Activated gamma-delta T cell treated with anti-CD3 and anti-CD28 coated beads, Interleukin-2, amount 50 U/mL, for 16 hours (primary cell): ENCODE results near the gene PIP5K1C.
"Not testable (repeated sequence)": the region's sequence is repeated elsewhere in the genome, so short reads cannot be mapped to it uniquely, and the experiment has no call there.

ENCODE experiments used
- DNase-seq: peaks from one replicate; pipeline ENCODE4 v3.0.0-alpha.2; 2020; ENCODE audit warnings: low read depth

PIP5K1C gene

GRCh38 chr19:3673506-3674439, 26.5 kb downstream of the PIP5K1C start:
- no peak for DNase-seq

- no peak for DNase-seq
These were observed 27.3 kb downstream of the PIP5K1C start for GRCh38 chr19:3672993-3673392.

DNA sequence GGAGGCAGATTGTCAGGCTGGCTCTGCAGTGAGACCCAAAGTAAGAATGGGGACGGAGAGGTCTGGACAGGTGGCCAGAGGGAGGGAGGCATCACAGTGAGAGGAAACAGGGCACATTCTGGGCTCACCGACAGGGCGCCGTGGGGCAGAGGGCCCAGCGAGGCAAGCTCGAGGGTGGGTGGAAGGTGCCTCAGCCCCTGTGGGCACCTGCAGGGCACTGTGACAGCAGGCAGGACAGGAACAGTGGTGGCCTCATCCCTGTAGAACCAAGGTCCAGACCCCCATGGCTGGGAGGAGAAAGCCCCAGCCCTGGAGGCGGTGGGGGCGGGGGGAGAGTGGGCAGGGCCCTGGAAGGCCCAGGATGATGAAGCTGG, 27.7 kb downstream of the PIP5K1C start:
- no peak for DNase-seq

DNA sequence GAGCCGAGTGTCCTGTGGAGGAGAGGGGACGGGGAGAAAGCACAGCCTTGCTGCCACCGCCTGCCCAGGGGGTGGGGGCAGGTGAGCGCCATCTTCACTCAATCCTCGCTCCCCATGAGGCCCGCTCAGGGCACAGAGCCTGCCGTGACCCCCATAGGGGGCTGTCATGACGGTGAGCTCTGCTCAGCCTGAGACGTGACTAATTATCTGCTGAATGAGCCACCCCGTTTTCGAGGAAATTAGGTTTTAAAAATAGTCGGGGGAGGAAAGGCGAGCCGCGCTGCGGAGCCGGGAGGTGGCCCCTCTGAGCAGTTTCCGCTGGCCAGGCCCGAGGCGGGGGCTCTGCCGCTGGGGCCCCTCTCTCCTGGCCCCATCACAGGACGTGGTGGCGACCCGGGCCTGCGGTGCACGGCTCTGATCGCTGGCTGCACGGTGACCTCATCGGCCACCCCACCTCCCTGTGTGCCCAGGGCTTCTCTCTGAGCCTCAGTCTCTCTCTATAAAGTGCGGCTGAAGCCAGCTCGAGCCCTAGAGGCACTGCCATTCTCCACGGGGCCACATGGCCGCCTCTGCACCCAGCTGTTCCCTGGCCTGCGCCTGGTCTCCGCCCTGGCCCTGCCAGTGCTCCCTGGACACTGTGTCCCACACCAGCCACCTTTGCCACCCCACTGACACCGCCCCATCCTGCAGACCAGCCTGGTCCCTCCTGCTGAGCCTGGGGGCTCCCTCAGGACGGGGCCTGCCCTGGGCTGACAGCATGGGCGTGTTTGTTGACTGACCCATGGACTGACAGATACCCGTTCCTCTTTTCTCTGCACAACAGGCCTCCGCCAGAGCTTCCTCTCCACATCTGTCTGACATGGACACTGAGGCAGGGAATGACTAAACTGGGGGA, 28.3 kb downstream of the PIP5K1C start:
- peak; percentile 8 for DNase-seq

GRCh38 chr19:3670796-3671679, 29.2 kb downstream of the PIP5K1C start:
- DNase-seq: peak; percentile 35

DNA sequence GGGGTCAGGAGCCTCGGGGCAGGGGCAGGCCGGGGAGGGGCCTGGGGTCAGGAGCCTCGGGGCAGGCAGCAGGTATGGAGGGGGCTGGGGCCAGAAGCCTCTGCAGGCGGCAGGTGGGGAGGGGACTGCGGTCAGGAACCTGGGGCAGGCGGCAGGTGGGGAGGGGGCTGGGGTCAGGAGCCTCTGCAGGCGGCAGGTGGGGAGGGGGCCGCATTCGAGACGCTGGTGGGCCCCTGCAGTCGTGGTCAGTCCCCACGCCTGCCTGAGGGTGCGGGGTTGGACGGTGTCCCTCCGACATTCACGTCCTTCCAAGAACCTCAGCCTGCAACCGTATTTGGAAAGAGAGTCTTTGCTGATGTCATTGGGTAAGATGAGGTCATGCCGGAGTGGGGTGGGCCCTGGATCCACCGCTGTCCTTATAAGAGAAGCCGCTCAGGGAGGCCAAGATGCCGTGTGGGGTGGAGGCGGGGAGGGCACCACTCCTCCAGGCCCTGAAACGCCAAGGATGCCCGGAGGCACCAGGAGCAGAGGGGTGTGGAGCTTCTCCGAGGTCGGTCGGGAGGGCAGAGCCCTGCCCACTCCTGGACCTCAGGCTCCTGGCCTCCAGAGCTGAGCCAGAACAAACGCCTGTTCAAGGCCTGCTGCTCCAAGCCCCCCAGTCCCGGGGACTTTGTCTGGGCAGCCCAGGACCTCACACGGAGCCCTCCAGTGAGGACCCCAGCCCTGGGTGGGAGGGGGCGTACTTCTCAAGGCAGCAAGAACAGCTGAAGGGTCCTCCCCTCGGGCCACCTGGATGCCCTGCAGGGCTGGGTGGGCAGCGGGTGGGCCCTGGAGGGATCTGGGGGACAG, 30.1 kb downstream of the PIP5K1C start:
- no peak for DNase-seq

- no peak for DNase-seq
These were observed 31.0 kb downstream of the PIP5K1C start for GRCh38 chr19:3669082-3669946.

GRCh38 chr19:3668331-3669081, 31.8 kb downstream of the PIP5K1C start:
- no peak for DNase-seq

- no peak for DNase-seq
These were observed 32.5 kb downstream of the PIP5K1C start for GRCh38 chr19:3667766-3668165.

DNA sequence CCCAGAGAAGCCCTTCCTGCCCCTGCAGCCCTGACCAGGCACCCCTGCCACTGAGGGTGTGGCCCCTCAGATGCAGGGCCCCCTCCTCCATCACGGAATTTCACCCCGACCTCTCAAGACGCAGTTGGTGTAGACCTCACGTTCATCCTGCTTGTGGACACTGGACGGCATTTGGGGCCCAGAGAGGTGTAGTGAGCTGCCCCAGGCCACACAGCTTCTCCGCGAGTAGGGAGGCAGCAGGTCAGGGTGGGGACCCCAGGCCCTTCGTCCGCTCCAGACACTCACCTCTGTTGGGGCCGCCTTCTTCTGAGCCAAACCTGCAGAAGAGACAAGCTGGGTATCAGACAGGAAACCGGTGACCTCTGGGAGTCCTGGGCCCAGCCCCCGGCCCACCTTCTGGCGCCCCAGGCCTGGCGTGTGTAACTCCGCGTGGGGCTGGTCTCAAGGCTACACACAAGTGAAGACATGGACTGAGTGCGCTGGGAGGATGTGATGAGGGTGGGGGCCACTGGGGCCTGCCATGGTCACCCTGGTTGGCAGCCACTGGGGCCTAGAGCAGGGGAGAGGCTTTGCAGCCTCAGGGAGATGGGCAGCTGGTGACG, 33.1 kb downstream of the PIP5K1C start:
- no peak for DNase-seq

DNA sequence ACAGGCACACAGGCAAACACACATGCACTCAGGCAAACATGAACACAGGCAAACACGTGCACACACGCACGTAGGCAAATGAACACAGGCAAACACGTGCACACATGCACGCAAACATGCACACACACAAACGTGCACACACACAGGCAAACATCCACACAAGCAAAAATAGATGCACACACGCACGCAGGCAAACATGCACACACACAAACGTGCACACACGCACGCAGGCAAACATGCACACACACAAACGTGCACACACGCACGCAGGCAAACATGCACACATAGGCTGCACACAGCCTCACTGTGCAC, 33.8 kb downstream of the PIP5K1C start:
- DNase-seq: not testable (repeated sequence)

GRCh38 chr19:3665681-3666544, 34.4 kb downstream of the PIP5K1C start:
- peak; percentile 68 for DNase-seq

DNA sequence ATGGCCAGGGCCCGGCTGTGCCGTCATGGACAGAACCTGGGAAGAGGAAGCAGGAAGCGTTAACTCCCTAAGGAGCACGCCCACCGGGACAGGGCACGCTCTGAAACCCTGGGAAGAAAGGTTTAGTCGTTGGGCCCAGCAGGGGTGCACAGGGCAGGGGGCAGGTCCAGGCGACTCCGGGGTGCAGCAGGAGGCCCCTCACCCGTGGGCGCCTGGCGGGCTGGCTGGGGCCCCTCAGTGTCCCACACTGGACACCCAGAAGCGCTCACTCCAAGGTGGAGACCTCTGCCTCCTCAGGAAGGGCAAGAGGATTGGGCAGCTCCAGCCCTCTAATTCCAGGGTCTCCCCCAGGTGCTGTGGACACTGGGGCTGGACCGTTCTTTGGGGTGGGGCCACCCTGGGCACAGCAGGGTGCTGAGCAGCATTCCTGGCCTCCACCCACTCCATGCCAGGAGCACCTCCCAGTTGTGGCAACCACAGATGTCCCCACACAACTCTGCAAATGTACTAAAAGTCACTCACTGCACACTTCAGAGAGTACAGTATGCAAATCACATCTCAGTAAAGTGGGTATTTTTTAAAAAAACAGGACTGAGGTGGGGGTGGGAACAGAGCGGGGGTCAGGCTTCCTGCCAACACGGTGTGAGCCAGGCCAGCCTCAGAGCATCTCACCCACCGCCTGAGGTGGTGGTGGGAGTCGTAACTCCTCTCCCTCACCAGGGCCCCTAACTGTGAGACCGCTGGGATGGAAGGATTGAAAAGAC, 35.2 kb downstream of the PIP5K1C start:
- no peak for DNase-seq

GRCh38 chr19:3663838-3664237, 36.4 kb downstream of the PIP5K1C start:
- no peak for DNase-seq

GRCh38 chr19:3661284-3662238, 38.7 kb downstream of the PIP5K1C start:
- no peak for DNase-seq
